Activated CD4-positive, CD25-positive, alpha-beta regulatory T cell treated with anti-CD3 and anti-CD28 coated beads, Interleukin-2, amount 50 U/mL, for 16 hours (primary cell): ENCODE measurements around the gene RPL18.
"Not testable (repeated sequence)": the region's sequence is repeated elsewhere in the genome, so short reads cannot be mapped to it uniquely, and the experiment has no call there.

Source experiments
- DNase-seq: peaks from one replicate; pipeline ENCODE4 v3.0.0-alpha.2; 2020; ENCODE audit warnings: low read depth, low spot score

The RPL18 gene

GRCh38 chr19:48588670-48589401 lies 30.1 kb downstream of the RPL18 start:
- peak; percentile 69 for DNase-seq

DNA sequence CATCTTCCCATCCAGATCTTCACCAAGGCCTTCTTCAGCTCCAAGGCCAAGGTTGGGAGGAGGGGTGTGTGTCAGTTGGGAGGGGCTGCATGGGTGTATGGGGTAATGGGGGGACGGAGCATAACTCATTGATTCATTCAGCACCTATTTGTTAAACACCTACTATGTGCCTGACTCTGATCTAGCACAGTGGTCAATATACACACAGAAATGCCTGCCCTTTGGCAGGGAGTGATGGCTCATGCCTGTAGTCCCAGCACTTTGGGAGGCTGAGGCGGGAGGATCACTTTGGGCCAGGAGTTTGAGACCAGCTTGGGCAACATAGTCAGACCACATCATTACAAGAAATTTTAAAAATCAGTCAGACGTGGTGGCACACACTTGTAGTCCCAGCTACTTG lies 31.6 kb downstream of the RPL18 start:
- no peak for DNase-seq

DNA sequence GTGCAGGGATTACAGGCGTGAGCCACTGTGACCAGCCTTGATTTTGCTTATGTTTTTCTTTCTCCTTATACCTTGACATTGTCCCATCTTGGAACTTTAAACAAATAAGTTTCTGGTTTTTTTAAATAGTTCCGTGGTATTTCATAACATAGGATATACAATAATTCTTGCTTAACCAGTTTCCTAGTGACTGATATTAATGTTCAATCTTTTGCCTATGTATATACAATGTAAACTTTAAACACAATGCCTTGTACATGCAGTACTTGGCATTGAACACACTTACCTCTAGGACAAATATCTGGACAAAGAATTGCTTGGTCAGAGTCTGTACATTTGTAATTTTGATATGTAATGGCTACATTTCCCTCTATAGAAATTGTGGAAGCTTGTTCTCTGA lies 36.8 kb downstream of the RPL18 start:
- DNase-seq = no peak

DNA sequence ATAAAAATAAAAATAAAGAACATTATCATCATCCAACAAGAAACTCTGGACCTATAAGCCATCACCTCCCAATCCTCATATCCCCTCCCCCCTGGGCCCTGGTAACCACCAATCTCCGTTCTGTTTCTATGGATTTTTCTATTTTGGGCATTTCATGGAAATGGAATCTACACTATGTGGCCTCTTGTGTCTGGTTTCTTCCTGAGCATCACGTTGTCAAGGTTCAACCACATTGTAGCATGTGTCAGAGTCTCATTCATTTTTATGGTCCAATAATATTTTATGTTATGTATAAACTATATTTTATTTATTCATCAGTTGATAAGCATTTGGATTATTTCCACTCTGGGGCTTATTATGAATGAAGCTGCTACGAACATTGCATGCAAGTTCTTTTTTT lies 40.1 kb downstream of the RPL18 start:
- DNase-seq = no peak

DNA sequence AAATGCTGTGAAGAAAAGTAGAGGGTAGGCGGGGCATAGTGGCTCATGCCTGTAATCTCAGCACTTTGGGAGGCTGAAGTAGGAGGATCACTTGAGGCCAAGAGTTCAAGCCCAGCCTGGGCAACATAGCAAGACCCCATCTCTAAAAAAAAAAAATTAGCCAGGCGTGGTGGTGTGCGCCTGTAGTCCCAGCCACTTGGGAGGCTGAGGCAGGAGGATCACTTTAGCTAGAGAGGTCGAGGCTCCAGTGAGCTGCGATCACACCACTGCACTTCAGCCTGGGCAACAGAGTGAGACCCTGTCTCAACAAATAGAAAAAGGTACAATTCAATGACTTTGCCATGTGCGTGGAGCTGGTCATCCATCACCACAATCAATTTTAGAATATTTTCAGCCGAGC lies 41.1 kb downstream of the RPL18 start:
- not testable (repeated sequence) for DNase-seq

DNA sequence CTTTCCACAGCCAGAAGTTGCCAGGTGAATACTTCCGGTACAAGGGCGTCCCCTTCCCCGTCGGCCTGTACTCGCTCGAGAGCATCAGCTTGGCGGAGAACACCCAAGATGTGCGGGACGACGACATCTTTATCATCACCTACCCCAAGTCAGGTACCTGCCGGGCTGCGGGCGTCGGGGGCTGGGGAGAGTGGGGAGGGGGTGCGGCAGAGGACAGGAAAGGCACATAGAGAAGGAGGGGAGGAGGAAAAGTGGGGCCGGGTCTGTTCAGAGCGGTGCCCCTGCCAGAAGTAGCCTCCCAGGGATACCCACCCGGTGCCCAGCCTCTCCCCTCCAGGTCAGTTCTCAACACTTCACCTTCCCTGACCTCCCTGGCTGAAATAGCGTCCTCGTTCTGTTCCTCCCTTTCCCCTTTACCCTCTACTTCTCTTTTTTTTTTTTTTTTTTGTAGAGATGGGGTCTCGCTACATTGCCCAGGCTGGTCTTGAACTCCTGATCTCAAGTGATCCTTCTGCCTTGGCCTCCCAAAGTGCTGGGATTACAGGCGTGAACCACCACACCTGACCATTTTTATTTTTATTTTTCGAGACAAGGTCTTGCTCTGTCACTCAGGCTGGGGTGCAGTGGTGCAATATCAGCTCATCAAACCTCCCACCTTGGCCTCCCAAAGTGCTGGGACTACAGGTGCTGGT lies 42.9 kb downstream of the RPL18 start:
- no peak for DNase-seq

- DNase-seq = no peak
Measured at GRCh38 chr19:48573163-48573505, 45.8 kb downstream of the RPL18 start.

GRCh38 chr19:48571378-48572162 lies 47.4 kb downstream of the RPL18 start:
- no peak for DNase-seq

- no peak for DNase-seq
Measured at GRCh38 chr19:48569814-48570213, 49.2 kb downstream of the RPL18 start.

GRCh38 chr19:48568345-48568886 lies 50.6 kb downstream of the RPL18 start:
- DNase-seq = no peak
